Spinal cord (tissue), 10 donors: ENCODE results near the gene FANCF. TPM values are rescaled to one million over a fixed set of nuclear protein-coding genes. Genes with fewer than 3 reads are reported as not detected.
A peak's percentile ranks its signal among the peaks of the same experiment; 100 is the strongest.

ENCODE experiments used
- DNase-seq, 6 donors: peaks; one replicate each; pipeline versions ENCODE4 v3.0.0 to v3.0.0-alpha.2; 2013 to 2015; ENCODE audit warnings: low spot score in 6 of 6, low read depth in 4 of 6
- H3K27ac ChIP-seq: one replicate; pipeline ENCODE4 v1.5.1; 2013; ENCODE audit warnings: low read depth, low read length, control low read depth
- H3K27me3 ChIP-seq: one replicate; pipeline ENCODE4 v1.6.1; 2013; ENCODE audit warnings: low read length; ENCODE audit not compliant: control insufficient read depth, insufficient read depth
- H3K36me3 ChIP-seq: one replicate; pipeline ENCODE4 v1.6.1; 2013; ENCODE audit warnings: low read length; ENCODE audit not compliant: control insufficient read depth, insufficient read depth
- H3K4me1 ChIP-seq: one replicate; pipeline ENCODE4 v1.6.1; 2013; ENCODE audit warnings: low read length; ENCODE audit not compliant: control insufficient read depth, insufficient read depth
- H3K4me3 ChIP-seq: one replicate; pipeline ENCODE4 v1.5.1; 2013; ENCODE audit warnings: low read depth, low read length, control low read depth
- H3K9me3 ChIP-seq: one replicate; pipeline ENCODE4 v1.6.1; 2013; ENCODE audit warnings: low read length; ENCODE audit not compliant: control insufficient read depth, insufficient read depth
- WGBS: methylation state at CpG from one replicate; pipeline ENCODE4 v1.1.5; 2013; ENCODE audit warnings: missing lambda C conversion rate; ENCODE audit not compliant: insufficient coverage; 5-methylcytosine and 5-hydroxymethylcytosine counted together
- polyA plus RNA-seq, 2 donors: library from polyadenylated mRNA; unstranded; fragments of 120-200 nt; gene quantifications; one replicate each; pipeline ENCODE4 v1.2.1, GENCODE V29; 2013; ENCODE audit not compliant: insufficient read length in 2 of 2
- total RNA-seq, 2 donors: library from RNA; depleted of rRNA in 1 of 2; stranded (reverse); fragments of 120-200 nt in 1 of 2; fragments of >200 nt in 1 of 2; gene quantifications; one replicate each; pipeline versions ENCODE4 v1.2.3 to v1.2.4, GENCODE V29; 2013 to 2014
- donor health status: healthy.

Gene FANCF
- total and polyA plus RNA-seq, 4 donors, result 10.7 to 15.8 (median 13.1) TPM

DNA sequence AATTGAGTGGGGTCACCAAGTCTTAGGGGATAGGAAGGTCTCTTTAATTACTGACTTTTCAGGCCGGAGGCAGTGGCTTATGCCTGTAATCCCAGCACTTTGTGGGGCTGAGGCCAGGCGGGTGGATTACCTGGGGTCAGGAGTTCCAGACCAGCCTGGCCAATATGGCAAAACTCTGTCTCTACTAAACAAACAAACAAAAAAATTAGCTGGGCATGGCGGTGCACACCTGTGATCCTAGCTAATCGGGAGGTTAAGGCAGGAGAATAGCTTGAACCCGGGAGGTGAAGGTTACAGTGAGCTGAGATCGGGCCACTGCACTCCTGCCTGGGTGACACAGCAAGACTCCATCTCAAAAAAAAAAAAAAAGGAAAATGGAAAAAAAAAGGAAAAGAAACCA is 1.8 kb upstream of the FANCF start:
- Histone ChIP-seq H3K9me3 (no peaks in the 10 kb centered on the region), H3K27ac (no peak overlapping the region), H3K4me1 (peaks cover 10% of the 10 kb centered on the region), H3K4me3 (no peak overlapping the region), H3K27me3 (no peaks in the 10 kb centered on the region), H3K36me3 (peaks cover 3% of the 10 kb centered on the region)
- WGBS, result 90% methylated on average over 2 of the region's 6 CpGs
- no peak for DNase-seq

DNA sequence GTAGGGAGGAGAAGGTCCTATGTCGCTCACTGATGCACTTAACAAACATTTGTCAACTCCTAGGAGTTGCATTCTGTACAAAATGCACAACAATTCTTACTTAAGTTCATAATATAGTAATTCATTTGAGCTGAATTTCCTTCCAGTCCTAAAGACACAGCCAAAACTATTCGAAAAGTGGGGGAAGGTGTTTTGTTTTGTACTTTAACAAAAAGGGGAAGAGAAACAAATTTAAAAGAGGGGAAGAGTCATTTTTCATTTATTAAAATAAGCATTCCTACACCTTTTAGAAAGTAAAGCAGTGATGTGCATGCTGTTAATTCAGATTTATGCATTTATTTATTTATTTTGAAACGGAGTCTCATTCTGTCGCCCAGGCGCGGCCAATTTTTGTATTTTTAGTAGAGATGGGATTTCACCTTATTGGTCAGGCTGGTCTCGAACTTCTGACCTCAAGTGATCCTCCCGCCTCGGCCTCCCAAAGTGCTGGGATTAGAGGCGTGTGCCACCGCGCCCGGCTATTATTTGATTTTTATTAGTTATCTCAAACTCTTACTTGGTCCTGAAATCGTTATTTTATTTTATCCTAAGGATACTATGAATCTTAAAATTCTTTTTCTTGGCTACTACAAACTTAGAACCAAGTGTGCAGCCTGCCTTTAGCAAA is 1.1 kb upstream of the FANCF start:
- DNase-seq, result peak in 1 of 6 donors; percentile 3
- Histone ChIP-seq H3K4me1 (peaks cover 10% of the 10 kb centered on the region), H3K9me3 (no peaks in the 10 kb centered on the region), H3K27me3 (no peaks in the 10 kb centered on the region), H3K36me3 (peaks cover 3% of the 10 kb centered on the region), H3K27ac (no peak overlapping the region), H3K4me3 (peak overlapping the region; percentile 99)
- WGBS, result no CpG with 5 or more reads among the region's 14 CpGs

DNA sequence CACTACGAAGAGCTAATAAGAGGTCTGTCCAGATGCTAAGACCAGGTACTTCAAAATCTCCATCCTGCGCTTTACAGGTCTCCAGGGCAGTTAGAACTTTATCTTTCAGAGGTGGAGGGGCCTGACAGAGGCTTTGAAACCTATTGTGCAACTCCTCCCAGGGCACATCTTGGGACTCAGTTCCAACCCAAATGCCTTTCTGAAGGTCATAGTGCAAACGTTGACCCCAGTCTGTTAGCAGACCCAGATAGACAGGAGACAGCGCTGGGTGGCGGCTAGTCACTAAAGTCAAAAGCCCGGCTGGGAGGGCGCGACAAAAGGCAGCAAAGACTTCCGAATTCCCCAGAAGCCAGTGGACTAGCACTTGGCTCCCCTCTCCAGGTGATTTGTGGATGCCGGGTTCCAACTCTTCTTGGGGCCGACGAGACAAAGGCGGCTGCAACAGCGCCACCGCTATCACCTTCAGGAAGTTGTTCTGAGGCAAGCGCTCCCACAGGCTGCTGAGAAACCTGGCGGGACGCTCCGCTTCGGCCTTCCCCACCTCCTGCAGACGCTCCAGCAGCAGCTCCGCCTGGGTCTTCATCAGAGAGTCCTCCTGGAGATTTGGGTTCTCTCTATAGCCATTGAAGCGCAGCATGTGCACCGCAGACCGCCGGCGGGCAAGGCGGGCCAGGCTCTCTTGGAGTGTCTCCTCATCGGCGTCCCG is 728 bp downstream of the FANCF start:
- peak; percentile 29 to 92 (median 51) for DNase-seq
- WGBS, result 1% methylated on average over 30 of the region's 31 CpGs
- H3K27me3 ChIP-seq, result no peaks in the 10 kb centered on the region
- H3K27ac ChIP-seq, result peak overlapping the region; percentile 97
- H3K4me1 ChIP-seq, result peaks cover 10% of the 10 kb centered on the region
- H3K36me3 ChIP-seq, result peaks cover 3% of the 10 kb centered on the region
- peak overlapping the region; percentile 99 for H3K4me3 ChIP-seq
- H3K9me3 ChIP-seq, result no peaks in the 10 kb centered on the region

DNA sequence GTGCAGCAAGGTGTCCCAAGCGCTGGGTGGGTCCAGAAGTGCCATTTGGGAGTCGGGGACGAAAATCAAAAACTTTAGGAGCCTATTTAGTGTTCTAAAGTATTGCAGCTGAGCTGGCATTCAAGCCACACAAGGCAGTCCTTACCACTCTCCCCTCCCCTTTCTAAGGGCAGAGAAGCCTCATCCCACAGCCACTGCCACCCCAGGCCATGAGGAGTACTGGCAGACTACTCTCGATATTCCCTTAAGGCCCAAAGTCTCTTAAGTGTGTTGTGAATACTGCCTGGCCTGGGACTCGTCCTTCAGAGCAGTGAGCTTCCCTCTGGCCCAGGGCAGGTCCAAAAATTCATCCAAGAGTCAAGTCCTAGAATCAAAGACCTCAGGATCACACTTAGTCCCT is 7.8 kb downstream of the FANCF start:
- 83% methylated on average over 2 of the region's 5 CpGs for WGBS
- H3K4me1 ChIP-seq, result no peaks in the 10 kb centered on the region
- H3K27me3 ChIP-seq, result no peaks in the 10 kb centered on the region
- H3K9me3 ChIP-seq, result no peaks in the 10 kb centered on the region
- H3K27ac ChIP-seq, result no peak overlapping the region
- no peak for DNase-seq
- no peaks in the 10 kb centered on the region for H3K36me3 ChIP-seq
- H3K4me3 ChIP-seq, result no peak overlapping the region

DNA sequence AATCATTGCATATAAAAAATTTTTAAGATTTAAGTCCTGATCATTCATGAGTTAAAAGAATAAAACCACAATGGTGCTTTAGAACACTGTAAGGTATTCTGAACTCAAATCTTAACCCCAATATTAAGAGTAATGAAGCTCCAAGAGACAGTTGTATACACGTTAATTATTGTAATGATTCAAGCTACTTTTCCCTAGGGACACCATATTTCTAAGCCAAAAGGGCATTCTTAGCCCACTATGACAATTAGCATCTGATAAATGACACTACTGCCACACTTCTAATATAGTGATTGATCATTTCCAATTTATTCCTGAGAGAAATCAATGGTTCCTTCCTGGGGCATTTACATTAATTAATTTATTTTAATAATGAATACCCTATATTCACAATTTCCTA is 21.7 kb downstream of the FANCF start:
- H3K36me3 ChIP-seq, result no peaks in the 10 kb centered on the region
- H3K4me1 ChIP-seq, result no peaks in the 10 kb centered on the region
- H3K27ac ChIP-seq, result no peak overlapping the region
- no peaks in the 10 kb centered on the region for H3K9me3 ChIP-seq
- DNase-seq, result no peak
- H3K4me3 ChIP-seq, result no peak overlapping the region
- WGBS, result no CpG with 5 or more reads among the region's 1 CpG
- H3K27me3 ChIP-seq, result no peaks in the 10 kb centered on the region

DNA sequence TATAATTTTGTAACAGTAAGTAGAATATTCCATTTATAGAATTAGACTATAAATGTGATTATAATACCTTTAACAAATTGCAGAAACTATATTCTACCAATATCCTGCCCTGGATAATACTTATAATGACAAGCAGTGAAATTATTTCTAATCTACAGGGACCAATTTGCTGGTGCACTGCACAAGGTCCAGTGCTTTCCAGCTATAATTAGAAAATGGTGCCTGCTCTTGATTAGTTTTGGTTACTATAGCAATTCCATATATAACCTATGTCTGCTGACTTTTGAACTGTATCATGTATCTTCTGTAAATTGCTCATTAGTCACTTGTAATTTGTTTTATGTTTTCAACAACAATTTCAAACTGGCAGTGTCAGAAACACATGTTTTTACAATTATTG is 23.1 kb downstream of the FANCF start:
- Histone ChIP-seq H3K27ac (no peak overlapping the region), H3K4me3 (no peak overlapping the region), H3K4me1 (no peaks in the 10 kb centered on the region), H3K36me3 (no peaks in the 10 kb centered on the region), H3K9me3 (no peaks in the 10 kb centered on the region), H3K27me3 (no peaks in the 10 kb centered on the region)
- peak in 1 of 6 donors; percentile 63 for DNase-seq

DNA sequence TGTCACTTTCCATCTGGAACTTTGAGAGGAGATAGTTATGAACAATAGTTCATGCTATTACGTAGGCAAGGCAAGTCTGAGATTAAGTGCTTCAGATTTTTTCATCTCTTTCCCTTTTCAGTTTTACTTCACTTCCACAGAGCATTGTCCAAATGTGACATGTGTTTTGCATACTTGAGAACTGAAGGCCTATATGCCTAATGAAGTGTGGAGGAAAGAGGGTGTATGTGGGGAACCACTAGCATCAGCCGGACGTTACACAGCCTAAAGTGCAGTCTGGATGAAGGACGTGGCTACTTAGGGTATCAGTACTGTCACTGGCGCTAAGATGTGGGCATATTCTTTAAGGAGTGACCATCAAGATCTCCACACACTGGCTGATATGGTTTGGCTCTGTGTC is 26.2 kb downstream of the FANCF start:
- 90% methylated on average over 4 of the region's 5 CpGs for WGBS
- Histone ChIP-seq H3K4me3 (no peak overlapping the region), H3K9me3 (no peaks in the 10 kb centered on the region), H3K4me1 (no peaks in the 10 kb centered on the region), H3K27ac (no peak overlapping the region), H3K27me3 (no peaks in the 10 kb centered on the region), H3K36me3 (no peaks in the 10 kb centered on the region)
- no peak for DNase-seq

DNA sequence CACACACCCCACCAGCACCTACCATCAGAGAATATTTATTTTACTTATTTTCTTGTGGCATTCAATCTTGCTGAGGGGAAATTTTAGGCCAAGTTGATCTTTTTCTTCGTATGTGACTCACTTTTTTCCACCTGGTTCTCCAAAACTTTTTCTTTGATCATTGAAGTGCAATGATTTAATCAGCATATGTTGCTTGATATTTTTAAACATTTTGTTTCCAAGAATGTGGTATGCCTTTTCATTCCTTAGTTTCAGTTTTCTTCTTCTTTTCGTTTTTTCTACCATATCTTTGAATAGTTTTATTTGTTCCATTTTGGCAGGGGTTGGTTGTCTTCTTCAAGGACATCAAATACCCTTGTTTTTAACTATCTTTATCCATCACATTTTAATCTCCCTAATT is 28.6 kb downstream of the FANCF start:
- no peak overlapping the region for H3K27ac ChIP-seq

DNA sequence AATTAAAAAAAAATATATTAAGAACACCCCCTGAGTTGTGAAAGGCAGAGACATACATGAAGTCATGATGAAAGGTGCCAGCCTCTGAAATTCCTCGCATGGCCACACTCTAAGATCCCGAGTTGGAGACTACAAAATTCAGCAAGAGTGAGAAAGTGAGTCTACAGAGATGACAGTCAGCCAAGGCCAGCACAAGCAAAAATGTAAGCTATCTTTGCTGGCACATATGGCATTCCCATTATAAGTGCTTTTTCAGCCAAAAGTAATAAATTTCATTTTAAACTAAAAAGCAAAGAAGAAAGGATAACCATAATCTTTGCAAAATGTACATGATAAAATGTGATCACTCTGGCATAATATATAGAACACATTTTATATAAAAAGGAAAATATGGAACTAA is 40.6 kb downstream of the FANCF start:
- DNase-seq, result peak in 1 of 6 donors; percentile 64
- Histone ChIP-seq H3K27ac (no peak overlapping the region), H3K36me3 (no peaks in the 10 kb centered on the region), H3K4me1 (no peaks in the 10 kb centered on the region), H3K9me3 (no peaks in the 10 kb centered on the region), H3K4me3 (no peak overlapping the region), H3K27me3 (no peaks in the 10 kb centered on the region)
- WGBS, result 57% methylated on average over 2 of the region's 2 CpGs

More for the DNA sequence above, 28.6 kb downstream of the FANCF start:
- no CpG with 5 or more reads among the region's 2 CpGs for WGBS
- DNase-seq, result no peak
- Histone ChIP-seq H3K4me1 (no peaks in the 10 kb centered on the region), H3K36me3 (no peaks in the 10 kb centered on the region), H3K4me3 (no peak overlapping the region), H3K27me3 (no peaks in the 10 kb centered on the region), H3K9me3 (no peaks in the 10 kb centered on the region)

DNA sequence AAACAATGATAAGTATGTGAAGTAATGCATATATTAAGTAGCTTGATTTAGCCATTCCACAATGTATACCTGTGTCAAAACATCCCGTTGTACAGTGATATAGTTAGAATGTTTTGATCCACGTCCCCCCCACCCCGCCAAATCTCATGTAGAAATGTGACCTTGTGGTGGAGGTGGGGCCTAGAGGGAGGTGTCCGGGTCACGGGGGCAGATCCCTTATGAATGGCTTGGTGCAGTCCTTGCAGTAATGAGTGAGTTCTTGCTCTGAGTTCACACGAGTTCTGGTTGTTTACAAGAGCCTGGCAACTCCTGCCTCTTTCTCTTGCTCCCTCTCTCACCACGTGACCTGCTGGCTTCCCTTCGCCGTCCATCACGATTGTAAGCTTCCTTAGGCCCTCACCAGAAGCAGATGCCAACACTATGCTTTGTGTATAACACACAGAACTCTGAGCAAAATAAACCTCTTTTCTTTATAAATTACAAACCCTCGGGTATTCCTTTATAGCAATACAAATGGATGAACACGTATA is 41.6 kb downstream of the FANCF start:
- Histone ChIP-seq H3K36me3 (no peaks in the 10 kb centered on the region), H3K27ac (no peak overlapping the region), H3K4me1 (no peaks in the 10 kb centered on the region), H3K4me3 (no peak overlapping the region), H3K9me3 (no peaks in the 10 kb centered on the region), H3K27me3 (no peaks in the 10 kb centered on the region)
- 87% methylated on average over 8 of the region's 12 CpGs for WGBS
- no peak for DNase-seq
